ENCODE results near the gene ZNF564.

GRCh38 chr19:12597594-12597993 is 46.3 kb upstream of the ZNF564 start:
- TF ChIP-seq CTCF (IDR thresholded peaks at IDR 0.05), result no peak
- no peak for TF ChIP-seq POLR2A (IDR thresholded peaks at IDR 0.05)
- no peak for TF ChIP-seq EP300 (IDR thresholded peaks at IDR 0.05)
- no peak for TF ChIP-seq POLR2AphosphoS5 (IDR thresholded peaks at IDR 0.05)

Data from gastroesophageal sphincter (tissue), 3 donors.